ENCODE results near the gene SLC17A7. TPM values are rescaled to one million over a fixed set of nuclear protein-coding genes. Genes with fewer than 3 reads are reported as not detected.

SLC17A7 gene
- total and polyA plus RNA-seq, 9 of the 15 experiments (the other 6 are each of a cell fraction or from before 2014, with no cell fraction given), result 1.1 to 15.7 (median 2.4) TPM

DNA sequence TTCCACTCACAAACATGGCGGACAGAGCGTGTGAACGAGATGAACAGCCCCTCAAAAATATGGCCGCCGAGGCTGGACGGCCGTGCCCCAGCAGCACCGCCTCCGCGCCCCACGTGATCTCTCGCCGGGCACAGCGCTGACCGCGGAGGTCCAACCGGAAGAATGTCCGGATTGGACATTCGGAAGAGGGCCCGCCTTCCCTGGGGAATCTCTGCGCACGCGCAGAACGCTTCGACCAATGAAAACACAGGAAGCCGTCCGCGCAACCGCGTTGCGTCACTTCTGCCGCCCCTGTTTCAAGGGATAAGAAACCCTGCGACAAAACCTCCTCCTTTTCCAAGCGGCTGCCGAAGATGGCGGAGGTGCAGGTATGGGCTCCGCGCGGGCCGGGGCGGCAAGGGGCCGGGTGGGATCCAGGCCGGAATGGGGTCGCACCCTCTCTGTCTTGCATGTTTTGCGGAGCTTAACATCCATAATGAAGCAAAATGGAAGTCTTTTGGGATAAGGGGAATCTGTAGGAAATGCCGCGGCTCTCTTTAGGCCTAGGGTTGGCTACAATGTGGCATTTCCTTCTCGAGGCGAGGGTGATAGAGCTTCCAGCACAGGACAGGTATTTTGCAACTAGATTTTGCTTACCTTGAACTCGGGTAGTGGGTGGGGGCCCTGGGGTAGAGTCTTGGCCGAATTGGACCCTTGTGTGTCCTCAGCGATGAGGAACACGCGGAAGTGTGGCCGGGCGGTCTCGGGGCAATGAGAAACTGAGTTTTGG is 46.1 kb upstream of the SLC17A7 start, which contains the start of gene RPL13A (continued):
- TF ChIP-seq, protein P1, sequence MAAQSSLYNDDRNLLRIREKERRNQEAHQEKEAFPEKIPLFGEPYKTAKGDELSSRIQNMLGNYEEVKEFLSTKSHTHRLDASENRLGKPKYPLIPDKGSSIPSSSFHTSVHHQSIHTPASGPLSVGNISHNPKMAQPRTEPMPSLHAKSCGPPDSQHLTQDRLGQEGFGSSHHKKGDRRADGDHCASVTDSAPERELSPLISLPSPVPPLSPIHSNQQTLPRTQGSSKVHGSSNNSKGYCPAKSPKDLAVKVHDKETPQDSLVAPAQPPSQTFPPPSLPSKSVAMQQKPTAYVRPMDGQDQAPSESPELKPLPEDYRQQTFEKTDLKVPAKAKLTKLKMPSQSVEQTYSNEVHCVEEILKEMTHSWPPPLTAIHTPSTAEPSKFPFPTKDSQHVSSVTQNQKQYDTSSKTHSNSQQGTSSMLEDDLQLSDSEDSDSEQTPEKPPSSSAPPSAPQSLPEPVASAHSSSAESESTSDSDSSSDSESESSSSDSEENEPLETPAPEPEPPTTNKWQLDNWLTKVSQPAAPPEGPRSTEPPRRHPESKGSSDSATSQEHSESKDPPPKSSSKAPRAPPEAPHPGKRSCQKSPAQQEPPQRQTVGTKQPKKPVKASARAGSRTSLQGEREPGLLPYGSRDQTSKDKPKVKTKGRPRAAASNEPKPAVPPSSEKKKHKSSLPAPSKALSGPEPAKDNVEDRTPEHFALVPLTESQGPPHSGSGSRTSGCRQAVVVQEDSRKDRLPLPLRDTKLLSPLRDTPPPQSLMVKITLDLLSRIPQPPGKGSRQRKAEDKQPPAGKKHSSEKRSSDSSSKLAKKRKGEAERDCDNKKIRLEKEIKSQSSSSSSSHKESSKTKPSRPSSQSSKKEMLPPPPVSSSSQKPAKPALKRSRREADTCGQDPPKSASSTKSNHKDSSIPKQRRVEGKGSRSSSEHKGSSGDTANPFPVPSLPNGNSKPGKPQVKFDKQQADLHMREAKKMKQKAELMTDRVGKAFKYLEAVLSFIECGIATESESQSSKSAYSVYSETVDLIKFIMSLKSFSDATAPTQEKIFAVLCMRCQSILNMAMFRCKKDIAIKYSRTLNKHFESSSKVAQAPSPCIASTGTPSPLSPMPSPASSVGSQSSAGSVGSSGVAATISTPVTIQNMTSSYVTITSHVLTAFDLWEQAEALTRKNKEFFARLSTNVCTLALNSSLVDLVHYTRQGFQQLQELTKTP (IDR thresholded peaks at IDR 0.05; ENCODE audit: low read depth in 1 of 2, partially characterized antibody in 2 of 2), result peak in 1 of 2 experiments; percentile 68
- TF ChIP-seq CBX2 (IDR thresholded peaks at IDR 0.05; ENCODE audit: insufficient read depth, low read length, poor library complexity, severe bottlenecking) (no peak), ZNF707 (CRISPR knock-in tag; conservative IDR thresholded peaks at IDR 0.05) (no peak; the same call in 1 of the 2 replicates), SPI1 (IDR thresholded peaks at IDR 0.05; ENCODE audit: borderline replicate concordance, low read depth, low read length) (no peak), ELF1 (tag; IDR thresholded peaks at IDR 0.05) (peak; percentile 74), ZNF184 (CRISPR knock-in tag; IDR thresholded peaks at IDR 0.05) (no peak), HNRNPL (IDR thresholded peaks at IDR 0.05; ENCODE audit: low read depth, low read length) (0 out of 2 replicates have a peak, but pooled peaks have one; percentile 69), TEAD2 (tag; IDR thresholded peaks at IDR 0.05) (no peak), HNRNPH1 (optimal IDR thresholded peaks at IDR 0.05; ENCODE audit: low read depth, low read length) (no peak), EZH2 (IDR thresholded peaks at IDR 0.05; ENCODE audit: borderline replicate concordance, low read depth, low read length) (no peak)
- TF ChIP-seq, protein P2, sequence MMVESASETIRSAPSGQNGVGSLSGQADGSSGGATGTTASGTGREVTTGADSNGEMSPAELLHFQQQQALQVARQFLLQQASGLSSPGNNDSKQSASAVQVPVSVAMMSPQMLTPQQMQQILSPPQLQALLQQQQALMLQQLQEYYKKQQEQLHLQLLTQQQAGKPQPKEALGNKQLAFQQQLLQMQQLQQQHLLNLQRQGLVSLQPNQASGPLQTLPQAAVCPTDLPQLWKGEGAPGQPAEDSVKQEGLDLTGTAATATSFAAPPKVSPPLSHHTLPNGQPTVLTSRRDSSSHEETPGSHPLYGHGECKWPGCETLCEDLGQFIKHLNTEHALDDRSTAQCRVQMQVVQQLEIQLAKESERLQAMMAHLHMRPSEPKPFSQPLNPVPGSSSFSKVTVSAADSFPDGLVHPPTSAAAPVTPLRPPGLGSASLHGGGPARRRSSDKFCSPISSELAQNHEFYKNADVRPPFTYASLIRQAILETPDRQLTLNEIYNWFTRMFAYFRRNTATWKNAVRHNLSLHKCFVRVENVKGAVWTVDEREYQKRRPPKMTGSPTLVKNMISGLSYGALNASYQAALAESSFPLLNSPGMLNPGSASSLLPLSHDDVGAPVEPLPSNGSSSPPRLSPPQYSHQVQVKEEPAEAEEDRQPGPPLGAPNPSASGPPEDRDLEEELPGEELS (CRISPR knock-in tag; IDR thresholded peaks at IDR 0.05; ENCODE audit: borderline replicate concordance), result peak; percentile 78; the same call in 1 of the 2 replicates
- TF ChIP-seq, protein P3, sequence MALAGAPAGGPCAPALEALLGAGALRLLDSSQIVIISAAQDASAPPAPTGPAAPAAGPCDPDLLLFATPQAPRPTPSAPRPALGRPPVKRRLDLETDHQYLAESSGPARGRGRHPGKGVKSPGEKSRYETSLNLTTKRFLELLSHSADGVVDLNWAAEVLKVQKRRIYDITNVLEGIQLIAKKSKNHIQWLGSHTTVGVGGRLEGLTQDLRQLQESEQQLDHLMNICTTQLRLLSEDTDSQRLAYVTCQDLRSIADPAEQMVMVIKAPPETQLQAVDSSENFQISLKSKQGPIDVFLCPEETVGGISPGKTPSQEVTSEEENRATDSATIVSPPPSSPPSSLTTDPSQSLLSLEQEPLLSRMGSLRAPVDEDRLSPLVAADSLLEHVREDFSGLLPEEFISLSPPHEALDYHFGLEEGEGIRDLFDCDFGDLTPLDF (CRISPR knock-in tag; IDR thresholded peaks at IDR 0.05), result peak; percentile 61; the same call in 1 of the 2 replicates
